Adrenal gland (tissue), 5 donors: ENCODE results near the gene MAPK1IP1L.

Experiments
- CTCF ChIP-seq, 6 experiments: fragments of 450-650 bp in 4 of 6; fragments of 200-600 bp in 2 of 6; sonication (generic) in 1 of 6; IDR thresholded peaks; 1 replicate in 5 of 6; 2 replicates in 1 of 6; pipeline versions ENCODE4 v1.5.1 to v1.8.0; 2016 to 2021; ENCODE audit warnings: antibody characterized with exemption in 6 of 6, mild to moderate bottlenecking in 2 of 6, moderate library complexity in 1 of 6
- POLR2A ChIP-seq, 2 donors: fragments of 450-650 bp; IDR thresholded peaks; one replicate each; pipeline ENCODE4 v1.6.1; 2017; ENCODE audit warnings: antibody characterized with exemption in 2 of 2, mild to moderate bottlenecking in 2 of 2, moderate library complexity in 1 of 2
- donor health status: DM: no; HTN: no; CAD: no.

- TF ChIP-seq CTCF (IDR thresholded peaks at IDR 0.05) (no peak), POLR2A (IDR thresholded peaks at IDR 0.05) (no peak)
Observed at GRCh38 chr14:55028066-55028465, 23.4 kb upstream of the MAPK1IP1L start.
